Measurements from ENCODE around the gene SLC26A6. TPM values are rescaled to one million over a fixed set of nuclear protein-coding genes. Genes with fewer than 3 reads are reported as not detected.

SLC26A6 gene
- total and polyA plus RNA-seq, 2 of the 13 experiments (the other 11 are each of a cell fraction or from before 2014, with no cell fraction given): 40.7 to 184 TPM

DNA sequence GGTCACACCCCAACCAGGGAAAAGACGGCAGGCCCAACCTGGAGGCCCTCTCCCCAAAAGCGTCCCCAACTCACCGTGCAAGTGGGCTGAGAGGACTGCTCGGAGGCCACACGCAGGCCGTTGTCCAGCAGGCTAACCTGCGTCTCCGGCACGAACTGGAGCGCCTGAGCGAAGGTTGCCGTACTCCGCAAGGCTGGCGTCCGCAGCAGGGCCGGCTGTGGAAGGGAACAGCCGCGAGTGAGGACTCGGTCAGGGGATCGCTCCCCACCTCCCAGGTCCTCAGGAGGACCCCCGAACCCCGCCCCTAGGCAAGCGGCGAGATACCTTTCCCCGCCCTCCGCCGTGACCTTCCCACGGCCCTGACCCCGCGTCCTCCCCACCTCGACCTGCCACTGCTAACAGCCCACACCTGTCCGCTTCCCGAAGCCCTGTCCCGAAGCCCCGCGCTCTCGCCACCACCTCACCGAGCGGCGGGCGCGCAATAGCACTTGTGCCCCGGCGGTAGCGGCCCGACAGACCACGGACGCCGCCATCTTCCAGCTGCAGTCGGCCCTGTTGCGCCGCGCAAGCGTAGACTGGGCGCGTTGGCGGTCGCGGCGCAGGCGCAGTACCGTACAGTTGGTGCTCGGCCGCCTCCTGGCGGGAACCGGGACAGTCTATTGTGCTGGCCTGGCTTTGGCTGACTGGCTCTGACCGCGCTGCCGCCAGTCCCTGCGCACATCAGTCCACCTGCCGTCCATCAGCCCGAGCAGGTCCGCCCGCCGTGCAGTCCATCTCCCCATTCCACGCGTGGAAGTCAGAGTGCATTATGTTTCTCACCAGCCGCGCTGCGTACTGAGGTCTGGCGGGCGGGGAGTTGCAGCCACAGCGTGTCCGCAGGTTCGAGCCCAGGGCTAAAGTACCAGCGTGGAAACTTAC, 25.9 kb downstream of the SLC26A6 start, which contains the start of gene UQCRC1 (continued):
- TF ChIP-seq U2AF1 (optimal IDR thresholded peaks at IDR 0.05; ENCODE audit: low read depth, low read length) (no peak), SRY (CRISPR knock-in tag; IDR thresholded peaks at IDR 0.05) (peak; percentile 91), MYC (CRISPR knock-in tag; IDR thresholded peaks at IDR 0.05; ENCODE audit: borderline replicate concordance) (peak; percentile 80; the same call in 1 of the 2 replicates), PREB (CRISPR knock-in tag; IDR thresholded peaks at IDR 0.05) (no peak), IRF1 (CRISPR knock-in tag; IDR thresholded peaks at IDR 0.05; ENCODE audit: low read depth) (no peak), ZNF24 (IDR thresholded peaks at IDR 0.05) (no peak), NFKB2 (CRISPR knock-in tag; IDR thresholded peaks at IDR 0.05; ENCODE audit: borderline replicate concordance) (peak; percentile 42; the same call in 1 of the 2 replicates), SP4 (CRISPR knock-in tag; IDR thresholded peaks at IDR 0.05) (peak; percentile 50; the same call in 1 of the 2 replicates), ERF (CRISPR knock-in tag; IDR thresholded peaks at IDR 0.05) (peak; percentile 82; the same call in 1 of the 2 replicates), RFX5 (IDR thresholded peaks at IDR 0.05; ENCODE audit: low read depth, low read length) (no peak), RORA (CRISPR knock-in tag; IDR thresholded peaks at IDR 0.05) (no peak), ZFP90 (CRISPR knock-in tag; IDR thresholded peaks at IDR 0.05; ENCODE audit: borderline replicate concordance) (peak; percentile 63; the same call in 1 of the 2 replicates), SNRNP70 (IDR thresholded peaks at IDR 0.05; ENCODE audit: low read depth, low read length) (no peak), ZNF597 (CRISPR knock-in tag; IDR thresholded peaks at IDR 0.05) (no peak), SALL1 (CRISPR knock-in tag; IDR thresholded peaks at IDR 0.05) (peak; percentile 93), CCAR2 (optimal IDR thresholded peaks at IDR 0.05; ENCODE audit: low read depth, low read length) (no peak)
- TF ChIP-seq, protein P1, sequence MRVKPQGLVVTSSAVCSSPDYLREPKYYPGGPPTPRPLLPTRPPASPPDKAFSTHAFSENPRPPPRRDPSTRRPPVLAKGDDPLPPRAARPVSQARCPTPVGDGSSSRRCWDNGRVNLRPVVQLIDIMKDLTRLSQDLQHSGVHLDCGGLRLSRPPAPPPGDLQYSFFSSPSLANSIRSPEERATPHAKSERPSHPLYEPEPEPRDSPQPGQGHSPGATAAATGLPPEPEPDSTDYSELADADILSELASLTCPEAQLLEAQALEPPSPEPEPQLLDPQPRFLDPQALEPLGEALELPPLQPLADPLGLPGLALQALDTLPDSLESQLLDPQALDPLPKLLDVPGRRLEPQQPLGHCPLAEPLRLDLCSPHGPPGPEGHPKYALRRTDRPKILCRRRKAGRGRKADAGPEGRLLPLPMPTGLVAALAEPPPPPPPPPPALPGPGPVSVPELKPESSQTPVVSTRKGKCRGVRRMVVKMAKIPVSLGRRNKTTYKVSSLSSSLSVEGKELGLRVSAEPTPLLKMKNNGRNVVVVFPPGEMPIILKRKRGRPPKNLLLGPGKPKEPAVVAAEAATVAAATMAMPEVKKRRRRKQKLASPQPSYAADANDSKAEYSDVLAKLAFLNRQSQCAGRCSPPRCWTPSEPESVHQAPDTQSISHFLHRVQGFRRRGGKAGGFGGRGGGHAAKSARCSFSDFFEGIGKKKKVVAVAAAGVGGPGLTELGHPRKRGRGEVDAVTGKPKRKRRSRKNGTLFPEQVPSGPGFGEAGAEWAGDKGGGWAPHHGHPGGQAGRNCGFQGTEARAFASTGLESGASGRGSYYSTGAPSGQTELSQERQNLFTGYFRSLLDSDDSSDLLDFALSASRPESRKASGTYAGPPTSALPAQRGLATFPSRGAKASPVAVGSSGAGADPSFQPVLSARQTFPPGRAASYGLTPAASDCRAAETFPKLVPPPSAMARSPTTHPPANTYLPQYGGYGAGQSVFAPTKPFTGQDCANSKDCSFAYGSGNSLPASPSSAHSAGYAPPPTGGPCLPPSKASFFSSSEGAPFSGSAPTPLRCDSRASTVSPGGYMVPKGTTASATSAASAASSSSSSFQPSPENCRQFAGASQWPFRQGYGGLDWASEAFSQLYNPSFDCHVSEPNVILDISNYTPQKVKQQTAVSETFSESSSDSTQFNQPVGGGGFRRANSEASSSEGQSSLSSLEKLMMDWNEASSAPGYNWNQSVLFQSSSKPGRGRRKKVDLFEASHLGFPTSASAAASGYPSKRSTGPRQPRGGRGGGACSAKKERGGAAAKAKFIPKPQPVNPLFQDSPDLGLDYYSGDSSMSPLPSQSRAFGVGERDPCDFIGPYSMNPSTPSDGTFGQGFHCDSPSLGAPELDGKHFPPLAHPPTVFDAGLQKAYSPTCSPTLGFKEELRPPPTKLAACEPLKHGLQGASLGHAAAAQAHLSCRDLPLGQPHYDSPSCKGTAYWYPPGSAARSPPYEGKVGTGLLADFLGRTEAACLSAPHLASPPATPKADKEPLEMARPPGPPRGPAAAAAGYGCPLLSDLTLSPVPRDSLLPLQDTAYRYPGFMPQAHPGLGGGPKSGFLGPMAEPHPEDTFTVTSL (CRISPR knock-in tag; IDR thresholded peaks at IDR 0.05; ENCODE audit: borderline replicate concordance): 0 out of 2 replicates have a peak, but pooled peaks have one; percentile 21
- TF ChIP-seq, protein P2, sequence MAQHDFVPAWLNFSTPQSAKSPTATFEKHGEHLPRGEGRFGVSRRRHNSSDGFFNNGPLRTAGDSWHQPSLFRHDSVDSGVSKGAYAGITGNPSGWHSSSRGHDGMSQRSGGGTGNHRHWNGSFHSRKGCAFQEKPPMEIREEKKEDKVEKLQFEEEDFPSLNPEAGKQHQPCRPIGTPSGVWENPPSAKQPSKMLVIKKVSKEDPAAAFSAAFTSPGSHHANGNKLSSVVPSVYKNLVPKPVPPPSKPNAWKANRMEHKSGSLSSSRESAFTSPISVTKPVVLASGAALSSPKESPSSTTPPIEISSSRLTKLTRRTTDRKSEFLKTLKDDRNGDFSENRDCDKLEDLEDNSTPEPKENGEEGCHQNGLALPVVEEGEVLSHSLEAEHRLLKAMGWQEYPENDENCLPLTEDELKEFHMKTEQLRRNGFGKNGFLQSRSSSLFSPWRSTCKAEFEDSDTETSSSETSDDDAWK (CRISPR knock-in tag; IDR thresholded peaks at IDR 0.05): no peak

All from HepG2 (cell line).